H9 (cell line): ENCODE results near the gene SEC61A1. TPM values are rescaled to one million over a fixed set of nuclear protein-coding genes. Genes with fewer than 3 reads are reported as not detected.

ENCODE experiments used
- DNase-seq: peaks from one replicate; pipeline ENCODE4 v3.0.0-alpha.2; 2017
- H2AFZ ChIP-seq: one replicate; pipeline ENCODE4 v1.6.1; 2013; ENCODE audit warnings: mild to moderate bottlenecking, low read length, control low read depth, moderate library complexity
- H2AK5ac ChIP-seq: 2 replicates; pipeline ENCODE4 v1.6.1; 2013; ENCODE audit warnings: low read length, control low read depth, mixed read lengths; ENCODE audit not compliant: insufficient read length
- H2BK120ac ChIP-seq: one replicate; pipeline ENCODE4 v1.6.1; 2013; ENCODE audit warnings: low read depth, mild to moderate bottlenecking, low read length, control low read depth, inconsistent platforms; ENCODE audit not compliant: poor library complexity, severe bottlenecking
- H2BK12ac ChIP-seq: 2 replicates; pipeline ENCODE4 v1.6.1; 2013; ENCODE audit warnings: low read length, control low read depth, mixed read lengths, low read depth; ENCODE audit not compliant: insufficient read length
- H2BK15ac ChIP-seq: 2 replicates; pipeline ENCODE4 v1.6.1; 2013; ENCODE audit warnings: low read depth, low read length, control low read depth
- H2BK20ac ChIP-seq: one replicate; pipeline ENCODE4 v1.6.1; 2013; ENCODE audit warnings: low read depth, mild to moderate bottlenecking, low read length, control low read depth, inconsistent platforms; ENCODE audit not compliant: poor library complexity, severe bottlenecking
- H2BK5ac ChIP-seq: 2 replicates; pipeline ENCODE4 v1.6.1; 2013; ENCODE audit warnings: low read length, control low read depth, mixed read lengths; ENCODE audit not compliant: insufficient read length
- H3K14ac ChIP-seq: 2 replicates; pipeline ENCODE4 v1.6.1; 2013; ENCODE audit warnings: low read length, control low read depth; ENCODE audit not compliant: insufficient read depth
- H3K18ac ChIP-seq: 2 replicates; pipeline ENCODE4 v1.6.1; 2013; ENCODE audit warnings: low read depth, mild to moderate bottlenecking, mixed read lengths, low read length, control low read depth; ENCODE audit not compliant: insufficient read length
- H3K23ac ChIP-seq: 2 replicates; pipeline ENCODE4 v1.6.1; 2013; ENCODE audit warnings: low read length, control low read depth, mixed read lengths, low read depth; ENCODE audit not compliant: insufficient read length
- H3K23me2 ChIP-seq: 2 replicates; pipeline ENCODE4 v1.6.1; 2013; ENCODE audit warnings: low read depth, mild to moderate bottlenecking, mixed read lengths, low read length, control low read depth; ENCODE audit not compliant: insufficient read length, poor library complexity, severe bottlenecking
- H3K27ac ChIP-seq: 2 replicates; pipeline ENCODE4 v1.5.1; 2013; ENCODE audit warnings: low read length, control low read depth, mixed read lengths, low read depth; ENCODE audit not compliant: insufficient read length
- H3K27me3 ChIP-seq: 2 replicates; pipeline ENCODE4 v1.6.1; 2013; ENCODE audit warnings: low read length, control low read depth, inconsistent platforms; ENCODE audit not compliant: insufficient read depth
- H3K4ac ChIP-seq: 2 replicates; pipeline ENCODE4 v1.6.1; 2013; ENCODE audit warnings: low read depth, mild to moderate bottlenecking, control low read depth, inconsistent platforms, low read length, moderate library complexity
- H3K4me1 ChIP-seq: 2 replicates; pipeline ENCODE4 v1.6.1; 2013; ENCODE audit warnings: low read length, control low read depth, inconsistent platforms; ENCODE audit not compliant: insufficient read depth
- H3K4me2 ChIP-seq: 2 replicates; pipeline ENCODE4 v1.6.1; 2013; ENCODE audit warnings: low read length, control low read depth, mixed read lengths; ENCODE audit not compliant: insufficient read length, insufficient read depth
- H3K56ac ChIP-seq: 2 replicates; pipeline ENCODE4 v1.6.1; 2013; ENCODE audit warnings: low read depth, mild to moderate bottlenecking, mixed read lengths, low read length, control low read depth; ENCODE audit not compliant: insufficient read length
- H3K79me1 ChIP-seq: 2 replicates; pipeline ENCODE4 v1.6.1; 2013; ENCODE audit warnings: low read depth, mild to moderate bottlenecking, moderate library complexity, low read length, control low read depth, inconsistent platforms; ENCODE audit not compliant: insufficient read depth, poor library complexity, severe bottlenecking
- H3K79me2 ChIP-seq: 2 replicates; pipeline ENCODE4 v1.6.1; 2013; ENCODE audit warnings: low read length, control low read depth, inconsistent platforms; ENCODE audit not compliant: insufficient read depth
- H3K9ac ChIP-seq: 2 replicates; pipeline ENCODE4 v1.6.1; 2013; ENCODE audit warnings: low read length, control low read depth, mixed read lengths; ENCODE audit not compliant: insufficient read length; ENCODE audit errors: extremely low read depth
- H3K9me3 ChIP-seq: one replicate; pipeline ENCODE4 v1.6.1; 2013; ENCODE audit warnings: low read depth, low read length, inconsistent platforms; ENCODE audit not compliant: control insufficient read depth
- H3T11ph ChIP-seq: one replicate; pipeline ENCODE4 v1.6.1; 2013; ENCODE audit warnings: mild to moderate bottlenecking, low read length, control low read depth, inconsistent platforms
- H4K20me1 ChIP-seq: one replicate; pipeline ENCODE4 v1.6.1; 2013; ENCODE audit not compliant: control insufficient read depth, insufficient read length, insufficient read depth
- H4K5ac ChIP-seq: 2 replicates; pipeline ENCODE4 v1.6.1; 2013; ENCODE audit warnings: low read depth, mild to moderate bottlenecking, mixed read lengths, low read length, control low read depth; ENCODE audit not compliant: insufficient read length
- H4K8ac ChIP-seq: replicated peaks from 2 replicates; pipeline ENCODE4 v1.6.1; 2013; ENCODE audit warnings: low read length, control low read depth, mixed read lengths, low read depth; ENCODE audit not compliant: insufficient read length
- H4K91ac ChIP-seq: 2 replicates; pipeline ENCODE4 v1.6.1; 2013; ENCODE audit warnings: low read depth, mild to moderate bottlenecking, moderate library complexity, mixed read lengths, low read length, control low read depth; ENCODE audit not compliant: insufficient read length
- H3K27ac Mint-ChIP-seq, 3 experiments: 2 replicates in 2 of 3; 3 replicates in 1 of 3; pipeline ENCODE4 v1.8.0; 2020 to 2021; ENCODE audit warnings: mixed read lengths in 3 of 3, mild to moderate bottlenecking in 1 of 3, moderate library complexity in 1 of 3
- H3K27me3 Mint-ChIP-seq: 2 replicates; pipeline ENCODE4 v1.8.0; 2021; ENCODE audit warnings: low read depth, mild to moderate bottlenecking, moderate library complexity, mixed read lengths
- H3K36me3 Mint-ChIP-seq, 3 experiments: 2 replicates in 2 of 3; 3 replicates in 1 of 3; pipeline ENCODE4 v1.8.0; 2020 to 2021; ENCODE audit warnings: low read depth in 3 of 3, mixed read lengths in 3 of 3; ENCODE audit not compliant: insufficient read depth in 1 of 3
- H3K4me1 Mint-ChIP-seq, 2 experiments: 2 replicates each; pipeline ENCODE4 v1.8.0; 2020; ENCODE audit warnings: mixed read lengths in 2 of 2
- H3K4me3 Mint-ChIP-seq, 2 experiments: 2 replicates in 1 of 2; 3 replicates in 1 of 2; pipeline ENCODE4 v1.8.0; 2020 to 2021; ENCODE audit warnings: mild to moderate bottlenecking in 2 of 2, mixed read lengths in 2 of 2, moderate library complexity in 1 of 2
- H3K9me3 Mint-ChIP-seq, 2 experiments: 2 replicates in 1 of 2; 3 replicates in 1 of 2; pipeline ENCODE4 v1.8.0; 2020; ENCODE audit warnings: mild to moderate bottlenecking in 2 of 2, mixed read lengths in 2 of 2, moderate library complexity in 1 of 2
- WGBS: extraction: QIAGEN DNeasy Blood & Tissue Kit; methylation state at CpG from one replicate; pipeline ENCODE4 v1.1.7; 2013; ENCODE audit warnings: missing lambda C conversion rate, low lambda C conversion rate, mixed read lengths; ENCODE audit not compliant: insufficient read length; ENCODE audit errors: extremely low coverage; 5-methylcytosine and 5-hydroxymethylcytosine counted together
- total RNA-seq: library from RNA; stranded (reverse); gene quantifications from 2 replicates; pipeline ENCODE4 v1.2.1, GENCODE V29; 2021
- TF ChIP-seq, protein P1 (sequence below): fragments of 200-600 bp; sonication (generic); conservative IDR thresholded peaks from 3 replicates; pipeline ENCODE4 v1.8.0; 2021; ENCODE audit warnings: antibody characterized with exemption, mild to moderate bottlenecking

Gene SEC61A1
- total RNA-seq, 1 experiment from 2014 or later = 146 TPM

DNA sequence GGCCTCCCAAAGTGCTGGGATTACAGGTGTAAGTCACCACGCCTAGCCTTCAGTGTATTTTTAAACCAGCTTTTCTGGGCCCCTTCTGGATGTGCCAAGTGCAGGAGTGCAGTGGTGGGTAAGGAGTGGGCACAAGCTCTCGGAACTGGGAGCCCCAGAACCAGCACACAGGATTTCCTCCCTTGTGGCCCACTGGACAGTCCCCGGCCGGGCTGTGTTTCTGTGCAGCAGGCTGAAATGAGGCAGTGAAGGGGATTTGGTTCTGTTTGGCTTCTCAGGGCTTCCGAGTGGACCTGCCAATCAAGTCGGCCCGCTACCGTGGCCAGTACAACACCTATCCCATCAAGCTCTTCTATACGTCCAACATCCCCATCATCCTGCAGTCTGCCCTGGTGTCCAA lies 14.4 kb downstream of the SEC61A1 start:
- Histone ChIP-seq H2BK5ac (no peak overlapping the region), H3K14ac (no peak overlapping the region), H2BK20ac (no peak overlapping the region), H3T11ph (no peak overlapping the region), H3K27ac (no peak overlapping the region), H3K79me2 (no peaks in the 10 kb centered on the region), H3K23me2 (no peaks in the 10 kb centered on the region), H3K27me3 (no peaks in the 10 kb centered on the region), H3K56ac (no peak overlapping the region), H3K4ac (no peak overlapping the region), H3K18ac (no peak overlapping the region), H2BK12ac (no peak overlapping the region), H3K4me2 (no peak overlapping the region), H2BK120ac (no peak overlapping the region), H2AFZ (no peak overlapping the region), H2AK5ac (no peak overlapping the region), H3K4me1 (no peaks in the 10 kb centered on the region), H4K91ac (no peak overlapping the region), H3K79me1 (no peaks in the 10 kb centered on the region), H3K9me3 (no peaks in the 10 kb centered on the region), H4K5ac (no peak overlapping the region), H2BK15ac (no peak overlapping the region), H3K23ac (no peak overlapping the region), H4K20me1 (no peaks in the 10 kb centered on the region), H4K8ac (no peak overlapping the region), H3K9ac (no peak overlapping the region)
- H3K27me3 Mint-ChIP-seq = peaks cover 1% of the 10 kb centered on the region; the same call in 1 of the 2 replicates
- H3K4me3 Mint-ChIP-seq = no peak overlapping the region
- H3K36me3 Mint-ChIP-seq = peaks cover 60 to 95% (median 85%) of the 10 kb centered on the region in 3 experiments
- no peaks in the 10 kb centered on the region for H3K9me3 Mint-ChIP-seq
- no peak for DNase-seq
- no peak overlapping the region for H3K27ac Mint-ChIP-seq
- TF ChIP-seq, protein P1, sequence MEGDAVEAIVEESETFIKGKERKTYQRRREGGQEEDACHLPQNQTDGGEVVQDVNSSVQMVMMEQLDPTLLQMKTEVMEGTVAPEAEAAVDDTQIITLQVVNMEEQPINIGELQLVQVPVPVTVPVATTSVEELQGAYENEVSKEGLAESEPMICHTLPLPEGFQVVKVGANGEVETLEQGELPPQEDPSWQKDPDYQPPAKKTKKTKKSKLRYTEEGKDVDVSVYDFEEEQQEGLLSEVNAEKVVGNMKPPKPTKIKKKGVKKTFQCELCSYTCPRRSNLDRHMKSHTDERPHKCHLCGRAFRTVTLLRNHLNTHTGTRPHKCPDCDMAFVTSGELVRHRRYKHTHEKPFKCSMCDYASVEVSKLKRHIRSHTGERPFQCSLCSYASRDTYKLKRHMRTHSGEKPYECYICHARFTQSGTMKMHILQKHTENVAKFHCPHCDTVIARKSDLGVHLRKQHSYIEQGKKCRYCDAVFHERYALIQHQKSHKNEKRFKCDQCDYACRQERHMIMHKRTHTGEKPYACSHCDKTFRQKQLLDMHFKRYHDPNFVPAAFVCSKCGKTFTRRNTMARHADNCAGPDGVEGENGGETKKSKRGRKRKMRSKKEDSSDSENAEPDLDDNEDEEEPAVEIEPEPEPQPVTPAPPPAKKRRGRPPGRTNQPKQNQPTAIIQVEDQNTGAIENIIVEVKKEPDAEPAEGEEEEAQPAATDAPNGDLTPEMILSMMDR = no peak
- H3K4me1 Mint-ChIP-seq = no peaks in the 10 kb centered on the region
- no CpG with 5 or more reads among the region's 9 CpGs for WGBS
